ENCODE measurements around the gene SYVN1. TPM values are rescaled to one million over a fixed set of nuclear protein-coding genes. Genes with fewer than 3 reads are reported as not detected.
A peak's percentile ranks its signal among the peaks of the same experiment; 100 is the strongest.

The SYVN1 gene
- total RNA-seq, result 9.8 and 21.8 TPM in 2 replicates

DNA sequence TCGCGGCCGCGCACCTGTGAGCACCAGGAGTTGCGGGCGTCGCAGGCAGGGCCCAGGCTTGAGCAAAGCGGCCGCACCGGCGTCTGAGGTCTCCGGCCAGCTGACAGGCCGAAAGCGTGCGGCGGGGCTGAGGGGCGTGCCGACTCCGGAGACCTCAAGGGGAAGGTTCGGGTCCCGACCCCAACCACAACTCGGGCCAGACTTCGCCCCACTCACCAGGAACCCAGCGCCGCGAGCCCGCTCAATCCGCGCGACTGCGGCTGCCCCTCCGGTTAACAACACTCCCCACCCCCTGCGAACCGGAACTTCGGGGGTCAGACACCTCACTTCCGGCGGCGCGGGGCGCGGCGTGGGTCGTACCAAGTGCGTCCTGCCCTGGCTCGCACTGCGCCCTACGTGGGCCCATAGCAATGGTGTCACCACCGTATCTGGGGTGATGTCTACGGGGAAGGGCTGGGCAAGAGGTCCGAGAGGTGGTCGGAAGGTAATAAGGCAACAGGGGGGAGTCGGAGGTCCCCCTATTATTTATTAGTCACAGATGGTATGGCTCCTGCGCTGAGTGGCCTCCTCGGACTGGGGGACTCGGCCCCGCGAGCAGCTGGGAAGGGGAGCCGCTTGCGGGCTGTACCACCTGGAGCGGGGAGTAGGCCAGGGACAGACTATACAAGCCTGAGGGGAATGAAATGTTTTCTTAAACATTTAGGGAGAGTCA is at the start of gene SYVN1:
Gene SYVN1, minus strand, starts transcription at position 280 of the 712 bp plus-strand sequence. CDS start 918 bp downstream, outside the sequence.

DNA sequence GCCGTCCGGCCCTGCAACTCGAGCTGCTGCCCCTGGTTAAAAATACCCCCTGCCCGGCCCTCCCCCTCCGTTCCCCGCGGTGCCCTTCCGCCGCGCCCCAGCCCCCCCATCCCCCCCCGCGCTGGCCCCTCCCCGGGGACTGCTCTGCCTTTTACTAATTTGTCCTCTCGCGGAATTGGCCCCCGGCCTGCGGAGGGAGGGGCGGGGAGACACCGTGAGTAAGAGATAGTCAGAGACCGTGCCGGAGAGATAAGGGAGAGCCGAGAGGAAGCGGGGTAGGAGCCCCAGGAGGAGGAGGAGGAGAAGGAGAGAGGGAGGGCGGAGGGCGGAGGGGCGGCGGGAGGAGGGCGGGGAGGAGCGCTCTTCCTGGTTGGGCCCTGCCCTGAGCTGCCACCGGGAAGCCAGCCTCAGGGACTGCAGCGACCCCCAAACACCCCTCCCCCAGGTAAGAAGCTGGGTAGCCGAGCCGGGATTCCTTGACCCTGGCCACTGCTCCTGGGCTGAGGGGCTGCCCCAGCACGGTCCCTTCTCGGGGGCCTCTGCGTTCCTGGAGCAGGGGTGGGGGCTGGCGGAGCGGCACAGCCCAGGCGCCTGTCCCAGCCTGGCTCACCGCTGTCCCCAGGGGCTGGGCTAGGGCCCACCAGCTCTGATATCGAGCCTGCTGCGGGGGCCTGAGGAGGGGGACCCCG is 47.4 kb upstream of the SYVN1 start, which contains the start of gene CAPN1:
Gene CAPN1, plus strand, starts transcription at position 360 of the 689 bp plus-strand sequence. CDS start 774 bp downstream, outside the sequence.

DNA sequence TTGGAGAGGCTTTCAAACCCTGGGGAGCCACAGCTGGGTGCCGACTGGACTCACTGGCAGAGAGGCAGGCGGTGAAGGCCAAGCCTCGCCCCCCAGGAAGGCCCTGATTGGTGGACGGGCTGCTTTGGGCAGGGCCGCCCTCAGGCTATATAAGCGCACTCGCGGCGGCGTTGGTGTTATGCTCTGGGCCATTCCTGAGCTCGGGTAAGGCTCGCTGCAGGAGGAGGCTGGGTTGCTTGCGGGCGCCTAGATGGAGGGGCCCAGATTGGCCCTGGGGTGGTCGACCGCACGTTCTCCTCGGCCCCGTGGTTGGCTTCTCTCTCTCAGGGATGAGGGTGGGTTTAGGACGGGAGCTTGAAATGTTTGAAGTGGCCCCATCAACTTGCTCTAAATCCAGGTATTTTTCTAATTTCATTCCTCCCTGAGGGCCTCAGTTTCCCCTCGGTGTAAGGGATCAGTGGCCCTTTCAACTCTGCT is 35.8 kb upstream of the SYVN1 start, which contains the start of gene SPDYC:
Gene SPDYC, plus strand, starts transcription at position 176 of the 477 bp plus-strand sequence. CDS start 1,125 bp downstream, outside the sequence.

DNA sequence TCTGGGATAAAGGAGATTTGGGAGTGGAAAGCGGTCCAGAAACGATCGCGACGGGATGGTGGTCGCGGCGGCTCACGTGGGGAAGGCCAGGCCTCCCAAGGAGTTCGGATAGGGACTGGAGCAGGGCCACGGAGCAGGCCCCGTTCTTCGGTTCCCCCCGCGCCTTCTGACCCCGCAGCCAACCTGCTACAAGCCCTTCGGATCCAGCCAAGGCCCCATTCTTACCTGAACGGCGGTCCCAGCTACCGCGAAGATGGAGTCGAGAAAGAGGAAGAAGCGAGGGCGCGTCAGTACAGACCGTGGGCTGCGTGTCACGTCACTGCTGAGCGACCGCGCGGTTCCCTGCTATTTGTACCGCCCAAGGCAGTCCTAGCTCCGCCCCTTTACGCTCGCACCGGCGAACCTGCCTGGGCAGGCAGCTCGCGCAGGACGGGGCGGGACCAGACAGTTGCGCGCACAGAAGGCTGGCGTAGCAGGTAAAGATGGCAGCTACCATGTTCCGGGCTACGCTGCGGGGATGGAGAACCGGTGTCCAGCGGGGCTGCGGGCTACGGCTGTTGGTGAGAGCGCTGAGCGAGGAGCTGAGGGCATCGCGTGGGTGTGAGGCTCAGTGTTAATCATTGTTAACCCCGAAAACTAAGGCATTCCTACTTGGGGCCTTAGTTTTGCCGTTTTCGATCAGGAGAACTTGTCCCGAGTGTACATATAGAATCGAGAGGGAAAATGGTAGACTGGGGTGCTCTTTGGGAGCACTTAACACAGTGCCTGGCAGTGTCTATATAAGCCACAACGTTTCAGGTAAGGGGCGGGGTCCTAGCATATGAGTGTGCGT is 12.2 kb downstream of the SYVN1 start, which contains the start of the genes FAU and MRPL49:
Gene FAU, minus strand, starts transcription at position 270 of the 832 bp plus-strand sequence. CDS start 321 bp downstream, outside the sequence.
Gene MRPL49, plus strand, starts transcription at position 457 of the 832 bp plus-strand sequence. Its CDS starts 26 bp downstream, at position 483.

DNA sequence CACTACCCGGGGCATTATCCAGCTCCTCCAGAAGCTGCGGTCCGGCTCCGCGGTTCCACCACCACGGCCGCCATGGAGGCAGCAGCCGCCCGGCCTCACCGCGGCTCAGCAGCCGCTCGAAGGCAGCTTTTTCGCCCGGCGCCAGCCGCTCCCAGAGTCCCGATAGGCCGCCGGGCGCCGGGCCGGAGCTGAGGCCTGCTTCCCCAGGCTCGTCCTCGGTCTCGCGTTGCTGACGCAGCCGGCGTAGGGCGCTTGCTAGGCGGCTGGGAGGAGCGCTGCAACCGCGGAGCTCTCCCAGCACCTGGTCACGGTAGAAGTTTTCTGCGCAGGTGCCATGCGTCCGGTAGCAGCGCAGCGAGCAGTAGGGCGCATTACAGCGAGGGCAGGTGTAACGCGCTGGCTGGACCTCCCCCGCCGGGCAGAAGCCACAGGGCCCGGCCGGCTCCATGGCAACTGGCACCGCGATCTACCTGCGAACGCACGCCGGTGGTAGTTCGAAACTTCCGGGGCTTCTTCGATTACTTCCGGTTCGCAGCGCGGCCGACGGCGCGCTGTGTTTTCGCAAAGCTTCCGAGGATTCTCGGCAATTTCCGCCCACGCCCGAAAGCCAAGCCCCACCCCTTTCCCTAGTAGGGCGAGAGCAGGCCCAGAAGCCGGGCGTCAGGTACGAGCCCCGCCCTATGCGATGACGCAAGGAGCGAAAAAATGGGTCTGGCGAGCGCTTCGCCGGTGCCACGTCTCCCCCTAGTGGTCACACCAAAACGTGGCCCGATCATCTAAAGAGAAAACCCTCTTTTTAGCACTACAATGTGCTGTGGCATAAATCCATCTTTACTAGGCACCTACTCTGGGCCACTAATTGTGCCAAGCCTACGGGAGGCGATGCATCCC is 16.9 kb downstream of the SYVN1 start, which contains the start of gene ZNHIT2:
Gene ZNHIT2, minus strand, starts transcription at position 496 of the 891 bp plus-strand sequence. Its CDS starts 48 bp downstream, at position 448.

DNA sequence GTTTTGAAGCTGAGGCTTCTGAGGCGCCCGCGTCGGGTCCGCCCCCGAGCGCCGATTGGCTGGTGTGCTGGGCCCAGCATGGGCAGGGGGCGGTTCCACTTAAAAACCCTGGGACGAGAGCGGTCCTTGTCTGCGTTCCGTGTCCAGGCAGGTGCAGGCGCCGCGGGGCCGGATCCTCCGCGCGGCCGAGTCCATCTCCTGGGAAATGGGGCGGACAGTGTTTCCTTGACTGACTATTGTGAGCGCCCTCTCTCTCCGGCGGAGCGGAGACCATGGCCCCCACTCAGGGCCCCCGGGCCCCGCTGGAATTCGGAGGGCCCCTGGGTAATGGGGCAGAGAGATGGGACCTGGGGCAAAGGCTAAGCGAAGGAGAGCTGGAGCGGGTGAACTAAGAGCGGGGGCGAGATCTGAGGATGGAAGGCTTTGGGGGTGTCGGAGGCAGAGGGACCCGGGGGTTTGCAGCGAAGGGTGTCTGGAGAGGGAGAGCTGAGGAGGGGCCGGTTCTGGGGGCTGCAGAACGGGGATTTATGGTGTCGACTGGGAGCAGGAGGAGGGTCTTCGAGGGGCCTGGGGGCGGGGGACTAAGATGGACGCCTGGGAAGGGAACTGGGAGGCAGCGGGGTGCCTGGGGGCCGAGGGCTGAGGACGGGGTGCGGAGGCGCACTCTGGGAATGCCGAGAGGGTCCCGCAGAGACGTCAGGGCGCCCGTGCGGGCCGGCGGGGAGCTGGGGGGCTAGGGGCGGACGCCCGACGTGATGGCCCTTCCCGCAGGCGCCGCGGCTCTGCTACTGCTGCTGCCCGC is 22.4 kb downstream of the SYVN1 start, which contains the start of gene TM7SF2:
Gene TM7SF2, plus strand, starts transcription at position 129 of the 802 bp plus-strand sequence. Its CDS starts 144 bp downstream, at position 273.

DNA sequence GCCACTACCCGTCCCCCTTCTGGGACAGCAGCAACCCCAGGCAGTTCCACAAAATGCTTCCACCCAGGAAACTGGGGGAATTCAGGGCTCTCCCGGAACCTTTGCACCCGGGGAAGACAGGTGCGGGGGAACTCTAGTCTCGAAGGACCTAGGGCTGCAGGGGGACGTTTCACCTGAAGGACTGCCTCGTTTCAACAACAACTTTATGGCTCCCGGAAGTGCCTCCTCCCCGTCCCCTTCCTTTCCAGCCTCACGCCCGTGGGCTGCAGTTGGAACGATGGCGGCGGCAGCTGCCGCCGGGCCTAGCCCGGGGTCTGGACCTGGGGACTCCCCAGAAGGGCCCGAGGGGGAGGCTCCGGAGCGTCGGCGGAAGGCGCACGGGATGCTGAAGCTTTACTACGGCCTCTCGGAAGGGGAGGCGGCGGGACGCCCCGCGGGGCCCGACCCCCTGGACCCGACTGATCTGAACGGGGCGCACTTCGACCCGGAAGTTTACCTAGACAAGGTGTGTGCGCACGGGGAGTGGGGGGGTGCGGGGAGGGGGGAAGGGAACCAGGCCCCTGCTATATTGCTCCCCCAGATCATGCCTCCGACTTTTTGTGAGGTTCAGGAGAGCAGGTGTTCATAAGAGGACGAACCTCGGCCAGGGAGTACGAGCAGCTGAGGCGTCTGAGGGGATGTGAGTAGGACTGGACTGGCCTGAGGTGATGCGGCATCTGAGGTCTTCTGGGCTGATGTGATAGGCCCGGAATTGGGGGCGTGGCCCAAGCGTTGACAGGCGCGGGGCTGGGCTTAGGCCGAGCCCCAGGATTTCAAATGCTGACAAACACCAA is 38.1 kb downstream of the SYVN1 start, which contains the start of gene VPS51:
Gene VPS51, plus strand, starts transcription at position 241 of the 833 bp plus-strand sequence. Its CDS starts 37 bp downstream, at position 278.

DNA sequence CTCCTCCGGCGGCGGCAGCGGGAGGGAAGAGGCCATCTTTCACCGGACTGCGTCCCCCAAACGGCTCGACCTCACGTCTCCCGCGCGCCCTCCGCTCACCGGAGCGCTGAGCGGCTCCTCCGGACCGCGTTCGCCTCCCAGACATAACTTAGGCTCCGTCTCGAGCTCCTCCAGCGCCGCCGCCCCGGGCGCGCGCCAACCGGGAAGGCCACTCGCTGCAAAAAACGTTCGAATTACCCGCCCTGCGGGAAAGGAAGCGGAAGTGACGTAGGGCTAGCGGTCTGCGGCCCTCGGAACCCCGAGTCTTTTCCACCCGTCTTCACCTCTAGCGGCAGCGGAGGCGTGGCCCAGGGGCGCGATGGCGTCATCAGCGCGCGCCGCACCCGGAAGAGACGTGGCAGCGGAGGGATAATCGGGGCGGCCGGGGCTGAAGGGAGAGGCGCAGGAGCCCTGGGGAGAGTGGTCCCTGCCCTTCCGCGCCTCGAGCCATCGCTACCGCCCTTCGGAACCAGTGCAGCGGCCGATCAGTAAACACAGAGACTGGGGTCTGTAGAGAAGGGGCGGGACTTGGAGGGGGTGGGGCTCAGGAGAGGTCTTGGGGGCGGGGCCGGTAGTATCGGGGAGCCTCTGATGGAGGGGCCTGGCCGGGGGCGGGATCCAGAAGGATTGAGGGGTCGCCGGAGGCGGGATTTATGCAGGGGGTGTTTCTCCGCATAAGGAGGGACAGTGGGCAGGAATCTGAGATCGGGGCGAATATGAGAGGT is 50.3 kb downstream of the SYVN1 start, which contains the start of the genes CDCA5 and ZFPL1:
Gene CDCA5, minus strand, starts transcription at position 207 of the 764 bp plus-strand sequence. Its CDS starts 62 bp downstream, at position 145.
Gene ZFPL1, plus strand, starts transcription at position 389 of the 764 bp plus-strand sequence. CDS start 477 bp downstream, outside the sequence.

Small RNA genes within 50 kb of the gene (small RNA-seq; reads per million reads assigned to genes)
- gene HIGD1AP10 (not detected), gene PDCL2P2 (not detected), gene RNU2-23P (13.3 reads per million, percentile 96 among the genes with 10 or more reads in this experiment)

Other genes starting within 250 kb of the SYVN1 start
- 19.1 and 19.3 TPM in 2 replicates for gene ATG2A, start 217.3 kb downstream of the SYVN1 start, total RNA-seq
- gene PPP2R5B, start 209.8 kb downstream of the SYVN1 start, total RNA-seq, result 10.8 and 12.4 TPM in 2 replicates
- not detected in 2 replicates for gene GPHA2, start 198.6 kb downstream of the SYVN1 start, total RNA-seq
- not detected in 2 replicates for gene MAJIN, start 162.4 kb downstream of the SYVN1 start, total RNA-seq
- gene BATF2, start 137.5 kb downstream of the SYVN1 start, total RNA-seq, result 0.38 and 0.98 TPM in 2 replicates
- gene ARL2, start 120.4 kb downstream of the SYVN1 start, total RNA-seq, result 97.8 and 115 TPM in 2 replicates
- 11.4 and 13.7 TPM in 2 replicates for gene SNX15, start 107.1 kb downstream of the SYVN1 start, total RNA-seq
- 9.3 and 12.4 TPM in 2 replicates for gene SAC3D1, start 93.3 kb downstream of the SYVN1 start, total RNA-seq
- 5.5 and 7.2 TPM in 2 replicates for gene NAALADL1, start 76.0 kb downstream of the SYVN1 start, total RNA-seq
- 9.5 and 15.1 TPM in 2 replicates for gene CDCA5, start 50.5 kb downstream of the SYVN1 start, total RNA-seq
- gene ZFPL1, start 50.3 kb downstream of the SYVN1 start, total RNA-seq, result 39.3 and 45.1 TPM in 2 replicates
- 204 and 261 TPM in 2 replicates for gene VPS51, start 38.3 kb downstream of the SYVN1 start, total RNA-seq
- 16.9 and 20.6 TPM in 2 replicates for gene TM7SF2, start 22.6 kb downstream of the SYVN1 start, total RNA-seq
- 8.0 and 11.4 TPM in 2 replicates for gene ZNHIT2, start 16.8 kb downstream of the SYVN1 start, total RNA-seq
- 163 and 171 TPM in 2 replicates for gene FAU, start 12.4 kb downstream of the SYVN1 start, total RNA-seq
- 54.5 and 58.6 TPM in 2 replicates for gene MRPL49, start 12.2 kb downstream of the SYVN1 start, total RNA-seq
- not detected in 2 replicates for gene SPDYC, start 35.7 kb upstream of the SYVN1 start, total RNA-seq
- gene CAPN1, start 47.4 kb upstream of the SYVN1 start, total RNA-seq, result 173 and 196 TPM in 2 replicates
- 11.3 and 13.4 TPM in 2 replicates for gene POLA2, start 127.4 kb upstream of the SYVN1 start, total RNA-seq
- 30.0 and 31.0 TPM in 2 replicates for gene CDC42EP2, start 180.3 kb upstream of the SYVN1 start, total RNA-seq
- gene DPF2, start 199.3 kb upstream of the SYVN1 start, total RNA-seq, result 56.8 and 57.1 TPM in 2 replicates
- gene TIGD3, start 220.2 kb upstream of the SYVN1 start, total RNA-seq, result 0.29 and 0.33 TPM in 2 replicates
- gene SLC25A45, start 248.1 kb upstream of the SYVN1 start, total RNA-seq, result 2.7 and 2.9 TPM in 2 replicates